Measurements from ENCODE around the gene BORCS6. TPM values are rescaled to one million over a fixed set of nuclear protein-coding genes. Genes with fewer than 3 reads are reported as not detected.
A peak's percentile ranks its signal among the peaks of the same experiment; 100 is the strongest.

BORCS6 gene
- polyA plus RNA-seq, 3 donors = 5.4 to 14.1 (median 13.9) TPM

GRCh38 chr17:8164815-8165131 lies 25.2 kb downstream of the BORCS6 start:
- H3K27ac ChIP-seq (ENCODE audit: low read depth in 1 of 2, low read length in 2 of 2) = peak overlapping the region; percentile 43 to 94
- no peaks in the 10 kb centered on the region for H3K9me3 ChIP-seq (replicated peaks in 1 of 2; ENCODE audit: control insufficient read depth in 1 of 2, insufficient read depth in 1 of 2, low read length in 2 of 2)
- H3K4me1 ChIP-seq (ENCODE audit: control insufficient read depth in 1 of 2, insufficient read depth in 2 of 2, low read length in 2 of 2) = peaks cover 36 to 48% of the 10 kb centered on the region in 2 donors
- peaks cover 18 to 20% of the 10 kb centered on the region in 2 donors for H3K36me3 Mint-ChIP-seq
- no peak for TF ChIP-seq CTCF (IDR thresholded peaks at IDR 0.05)
- peak overlapping the region in 1 of 2 donors; percentile 79 for H3K4me3 Mint-ChIP-seq
- H3K4me3 ChIP-seq (replicated peaks in 1 of 3; ENCODE audit: low read depth in 2 of 3, low read length in 3 of 3) = peak overlapping the region in 1 of 3 experiments; percentile 98
- H3K4me2 ChIP-seq (replicated peaks; ENCODE audit: extremely low read depth, low read length, poor library complexity, severe bottlenecking) = peak overlapping the region; percentile 86
- H3K36me3 ChIP-seq (replicated peaks in 1 of 2; ENCODE audit: control insufficient read depth in 1 of 2, insufficient read depth in 2 of 2, low read length in 2 of 2) = peaks cover 13 to 19% of the 10 kb centered on the region in 2 donors
- H2AFZ ChIP-seq (ENCODE audit: insufficient read depth, low read depth, low read length, poor library complexity, severe bottlenecking) = peak overlapping the region; percentile 68
- peaks cover 43% of the 10 kb centered on the region for H3K4me1 Mint-ChIP-seq
- H3K9me3 Mint-ChIP-seq = no peaks in the 10 kb centered on the region
- peak overlapping the region in 5 of 7 donors; percentile 57 to 98 (median 92) for H3K27ac Mint-ChIP-seq
- intact Hi-C loops (cut with micrococcal nuclease) = loop anchor here in 1 of 2 donors (5.0 kb wide), 1 partner anchor 37 kb away; no protein-coding TSS in a partner anchor
- H3K27me3 ChIP-seq (ENCODE audit: control insufficient read depth in 2 of 2, insufficient read depth in 2 of 2, low read length in 2 of 2) = no peaks in the 10 kb centered on the region
- no peak for DNase-seq
- no peak overlapping the region for H3K9ac ChIP-seq (ENCODE audit: insufficient read depth, low read length, poor library complexity, severe bottlenecking)
- no peaks in the 10 kb centered on the region for H3K27me3 Mint-ChIP-seq (ENCODE audit: low read depth in 3 of 3)
- H3K79me2 ChIP-seq (ENCODE audit: insufficient read depth, low read length) = peaks cover 24% of the 10 kb centered on the region
- 88% methylated on average over 4 of the region's 6 CpGs for WGBS (ENCODE audit: insufficient coverage)
- no peaks in the 10 kb centered on the region for H4K20me1 ChIP-seq (ENCODE audit: insufficient read depth, low read length)

- H3K27me3 ChIP-seq (ENCODE audit: control insufficient read depth in 2 of 2, insufficient read depth in 2 of 2, low read length in 2 of 2) = no peaks in the 10 kb centered on the region
- DNase-seq = peak; percentile 72 to 77 (median 77)
- H3K27ac Mint-ChIP-seq = peak overlapping the region in 6 of 7 donors; percentile 86 to 98 (median 96)
- no peaks in the 10 kb centered on the region for H3K9me3 ChIP-seq (replicated peaks in 1 of 2; ENCODE audit: control insufficient read depth in 1 of 2, insufficient read depth in 1 of 2, low read length in 2 of 2)
- H3K4me1 ChIP-seq (ENCODE audit: control insufficient read depth in 1 of 2, insufficient read depth in 2 of 2, low read length in 2 of 2) = peaks cover 36 to 54% of the 10 kb centered on the region in 2 donors
- 0% methylated on average over 1 of the region's 13 CpGs for WGBS (ENCODE audit: insufficient coverage)
- peak overlapping the region in 1 of 3 experiments; percentile 98 for H3K4me3 ChIP-seq (replicated peaks in 1 of 3; ENCODE audit: low read depth in 2 of 3, low read length in 3 of 3)
- peaks cover 48% of the 10 kb centered on the region for H3K4me1 Mint-ChIP-seq
- no peaks in the 10 kb centered on the region for H3K9me3 Mint-ChIP-seq
- no peak for TF ChIP-seq CTCF (IDR thresholded peaks at IDR 0.05)
- peaks cover 23 to 26% of the 10 kb centered on the region in 2 donors for H3K36me3 Mint-ChIP-seq
- peak overlapping the region; percentile 86 for H3K4me2 ChIP-seq (replicated peaks; ENCODE audit: extremely low read depth, low read length, poor library complexity, severe bottlenecking)
- H3K9ac ChIP-seq (ENCODE audit: insufficient read depth, low read length, poor library complexity, severe bottlenecking) = peak overlapping the region; percentile 99
- H4K20me1 ChIP-seq (ENCODE audit: insufficient read depth, low read length) = no peaks in the 10 kb centered on the region
- peak overlapping the region; percentile 88 for H2AFZ ChIP-seq (ENCODE audit: insufficient read depth, low read depth, low read length, poor library complexity, severe bottlenecking)
- H3K79me2 ChIP-seq (ENCODE audit: insufficient read depth, low read length) = peaks cover 30% of the 10 kb centered on the region
- peaks cover 19 to 25% of the 10 kb centered on the region in 2 donors for H3K36me3 ChIP-seq (replicated peaks in 1 of 2; ENCODE audit: control insufficient read depth in 1 of 2, insufficient read depth in 2 of 2, low read length in 2 of 2)
- peak overlapping the region; percentile 43 to 94 for H3K27ac ChIP-seq (ENCODE audit: low read depth in 1 of 2, low read length in 2 of 2)
- H3K27me3 Mint-ChIP-seq (ENCODE audit: low read depth in 3 of 3) = no peaks in the 10 kb centered on the region
- intact Hi-C loops (cut with micrococcal nuclease) = loop anchor here in 1 of 2 donors (5.0 kb wide), 1 partner anchor 37 kb away; no protein-coding TSS in a partner anchor
- peak overlapping the region; percentile 79 to 82 for H3K4me3 Mint-ChIP-seq
These were observed 25.8 kb downstream of the BORCS6 start for GRCh38 chr17:8163978-8164814.
